Stimulated activated CD4-positive, alpha-beta T cell treated with anti-CD3 and anti-CD28 coated beads, TNF-alpha, amount 100 ng/mL, for 1 hour (primary cell): ENCODE measurements around the gene FXYD1.
"Not testable (repeated sequence)": the region's sequence is repeated elsewhere in the genome, so short reads cannot be mapped to it uniquely, and the experiment has no call there.

Source experiments
- DNase-seq, 3 donors: peaks; one replicate each; pipeline ENCODE4 v3.0.0-alpha.2; 2020; ENCODE audit warnings: low read depth in 3 of 3, low spot score in 1 of 3

FXYD1 gene

GRCh38 chr19:35138305-35138892 is at the start of gene FXYD1:
TSS of gene FXYD1 (plus strand) at chr19:35138824. CDS start at chr19:35140080, 1,256 bp downstream.
- no peak for DNase-seq

GRCh38 chr19:35089554-35089953 is 49.1 kb upstream of the FXYD1 start:
- no peak for DNase-seq

- no peak for DNase-seq
Measured at GRCh38 chr19:35090160-35090505, 48.5 kb upstream of the FXYD1 start.

GRCh38 chr19:35090506-35091214 is 48.0 kb upstream of the FXYD1 start:
- no peak for DNase-seq

GRCh38 chr19:35093430-35093829 is 45.2 kb upstream of the FXYD1 start:
- DNase-seq, result no peak

- no peak for DNase-seq
Measured at GRCh38 chr19:35093941-35094647, 44.5 kb upstream of the FXYD1 start.

GRCh38 chr19:35094656-35095055 is 44.0 kb upstream of the FXYD1 start:
- DNase-seq, result no peak

GRCh38 chr19:35095667-35096368 is 42.8 kb upstream of the FXYD1 start:
- no peak for DNase-seq

- DNase-seq, result no peak
Measured at GRCh38 chr19:35098413-35099049, 40.1 kb upstream of the FXYD1 start.

GRCh38 chr19:35099155-35099896 is 39.3 kb upstream of the FXYD1 start:
- DNase-seq, result no peak

GRCh38 chr19:35099897-35100275 is 38.7 kb upstream of the FXYD1 start:
- DNase-seq, result no peak

GRCh38 chr19:35100588-35101533 is 37.8 kb upstream of the FXYD1 start:
- no peak for DNase-seq

GRCh38 chr19:35101949-35102348 is 36.7 kb upstream of the FXYD1 start:
- not testable (repeated sequence) for DNase-seq

GRCh38 chr19:35103614-35104013 is 35.0 kb upstream of the FXYD1 start:
- not testable (repeated sequence) for DNase-seq

GRCh38 chr19:35104361-35104760 is 34.3 kb upstream of the FXYD1 start:
- no peak for DNase-seq

- DNase-seq, result no peak
Measured at GRCh38 chr19:35105047-35105410, 33.6 kb upstream of the FXYD1 start.

GRCh38 chr19:35105411-35106290 is 33.0 kb upstream of the FXYD1 start:
- DNase-seq, result no peak

- DNase-seq, result no peak
Measured at GRCh38 chr19:35106291-35106583, 32.4 kb upstream of the FXYD1 start.
